ENCODE measurements around the gene RTN4R. TPM values are rescaled to one million over a fixed set of nuclear protein-coding genes. Genes with fewer than 3 reads are reported as not detected.

The RTN4R gene
- total RNA-seq, 4 donors from 2014 or later, result 2.5 to 6.9 (median 3.6) TPM

GRCh38 chr22:20209761-20210250 lies 58.3 kb downstream of the RTN4R start:
- H3K27me3 ChIP-seq, result peaks cover 0 to under 1% of the 10 kb centered on the region in 2 donors
- no peaks in the 10 kb centered on the region for H3K36me3 ChIP-seq
- H3K9me3 ChIP-seq, result no peaks in the 10 kb centered on the region
- no peak overlapping the region for H3K27ac ChIP-seq
- peaks cover 0 to 48% (median 23%) of the 10 kb centered on the region in 4 donors for H3K4me1 ChIP-seq
- 90 to 95% methylated on average over 8 to 9 of the region's 11 CpGs for WGBS, 2 donors
- TF ChIP-seq POLR2A (IDR thresholded peaks at IDR 0.05) (no peak), CTCF (IDR thresholded peaks at IDR 0.05) (no peak), EP300 (IDR thresholded peaks at IDR 0.05) (no peak)
- no peak overlapping the region for H3K4me3 ChIP-seq
- DNase-seq (ENCODE audit: low spot score in 2 of 2), result no peak

GRCh38 chr22:20208713-20209310 lies 59.3 kb downstream of the RTN4R start:
- no peak for DNase-seq (ENCODE audit: low spot score in 2 of 2)
- Histone ChIP-seq H3K27me3 (peaks cover 0 to 5% of the 10 kb centered on the region in 2 donors), H3K27ac (no peak overlapping the region), H3K4me3 (no peak overlapping the region), H3K36me3 (no peaks in the 10 kb centered on the region), H3K4me1 (peaks cover 0 to 55% (median 29%) of the 10 kb centered on the region in 4 donors), H3K9me3 (no peaks in the 10 kb centered on the region)
- whole genome bisulfite sequencing, 2 donors, result 77 to 80% methylated on average over 14 to 15 of the region's 15 CpGs
- TF ChIP-seq CTCF (IDR thresholded peaks at IDR 0.05) (no peak), EP300 (IDR thresholded peaks at IDR 0.05) (no peak), POLR2A (IDR thresholded peaks at IDR 0.05) (no peak)

GRCh38 chr22:20207277-20208025 lies 60.7 kb downstream of the RTN4R start:
- TF ChIP-seq EP300 (IDR thresholded peaks at IDR 0.05) (no peak), POLR2A (IDR thresholded peaks at IDR 0.05) (no peak), CTCF (IDR thresholded peaks at IDR 0.05) (no peak)
- Histone ChIP-seq H3K27ac (peak overlapping the region in 2 of 4 donors; percentile 81 to 82), H3K9me3 (no peaks in the 10 kb centered on the region), H3K4me3 (peak overlapping the region in 2 of 4 donors; percentile 40 to 59), H3K4me1 (peaks cover 0 to 58% (median 31%) of the 10 kb centered on the region in 4 donors), H3K27me3 (peaks cover 0 to 5% of the 10 kb centered on the region in 2 donors), H3K36me3 (no peaks in the 10 kb centered on the region)
- WGBS, 2 donors, result 67 to 73% methylated on average over 10 of the region's 11 CpGs
- DNase-seq (ENCODE audit: low spot score in 2 of 2), result no peak

GRCh38 chr22:20206709-20207215 lies 61.4 kb downstream of the RTN4R start:
- Histone ChIP-seq H3K27me3 (peaks cover 0 to 12% of the 10 kb centered on the region in 2 donors), H3K4me3 (peak overlapping the region; percentile 40 to 61 (median 58)), H3K36me3 (no peaks in the 10 kb centered on the region), H3K4me1 (peaks cover 0 to 51% (median 28%) of the 10 kb centered on the region in 4 donors), H3K9me3 (no peaks in the 10 kb centered on the region), H3K27ac (peak overlapping the region in 3 of 4 donors; percentile 32 to 82 (median 81))
- no peak for DNase-seq (ENCODE audit: low spot score in 2 of 2)
- WGBS, 2 donors, result 30 to 55% methylated on average over 8 to 9 of the region's 9 CpGs
- no peak for TF ChIP-seq POLR2A (IDR thresholded peaks at IDR 0.05)
- TF ChIP-seq EP300 (IDR thresholded peaks at IDR 0.05), result no peak
- no peak for TF ChIP-seq CTCF (IDR thresholded peaks at IDR 0.05)

Measured in tibial nerve (tissue), 4 donors.